ENCODE measurements around the gene BTAF1. TPM values are rescaled to one million over a fixed set of nuclear protein-coding genes. Genes with fewer than 3 reads are reported as not detected.

The BTAF1 gene
- total RNA-seq, 1 donor from 2014 or later = 26.7 TPM

GRCh38 chr10:92047215-92047614, 123.6 kb downstream of the BTAF1 start:
- DNase-seq (ENCODE audit: low spot score) = no peak
- H3K27ac Mint-ChIP-seq (ENCODE audit: unreplicated experiment) = no peak overlapping the region
- H3K4me1 Mint-ChIP-seq (ENCODE audit: low read depth) = no peaks in the 10 kb centered on the region

GRCh38 chr10:92052088-92052487, 128.5 kb downstream of the BTAF1 start:
- Mint-ChIP-seq H3K27me3 (ENCODE audit: low read depth) (no peaks in the 10 kb centered on the region), H3K36me3 (ENCODE audit: low read depth) (peaks cover 2% of the 10 kb centered on the region), H3K27ac (ENCODE audit: unreplicated experiment) (no peak overlapping the region), H3K4me3 (ENCODE audit: unreplicated experiment) (no peak overlapping the region), H3K9me3 (ENCODE audit: low read depth) (no peaks in the 10 kb centered on the region), H3K4me1 (ENCODE audit: low read depth) (no peaks in the 10 kb centered on the region)
- no peak for DNase-seq (ENCODE audit: low spot score)
- no peak for TF ChIP-seq CTCF (IDR thresholded peaks at IDR 0.05)

More at GRCh38 chr10:92047215-92047614, 123.6 kb downstream of the BTAF1 start:
- H3K4me3 Mint-ChIP-seq (ENCODE audit: unreplicated experiment) = no peak overlapping the region
- H3K9me3 Mint-ChIP-seq (ENCODE audit: low read depth) = no peaks in the 10 kb centered on the region
- H3K27me3 Mint-ChIP-seq (ENCODE audit: low read depth) = no peaks in the 10 kb centered on the region
- peaks cover 2% of the 10 kb centered on the region for H3K36me3 Mint-ChIP-seq (ENCODE audit: low read depth)
- TF ChIP-seq CTCF (IDR thresholded peaks at IDR 0.05) = no peak

- no peak overlapping the region for H3K27ac Mint-ChIP-seq (ENCODE audit: unreplicated experiment)
- H3K4me3 Mint-ChIP-seq (ENCODE audit: unreplicated experiment) = no peak overlapping the region
- no peak for TF ChIP-seq CTCF (IDR thresholded peaks at IDR 0.05)
- no peaks in the 10 kb centered on the region for H3K4me1 Mint-ChIP-seq (ENCODE audit: low read depth)
- no peaks in the 10 kb centered on the region for H3K9me3 Mint-ChIP-seq (ENCODE audit: low read depth)
- peaks cover 2% of the 10 kb centered on the region for H3K36me3 Mint-ChIP-seq (ENCODE audit: low read depth)
- DNase-seq (ENCODE audit: low spot score) = no peak
- no peaks in the 10 kb centered on the region for H3K27me3 Mint-ChIP-seq (ENCODE audit: low read depth)
These were observed 129.2 kb downstream of the BTAF1 start for GRCh38 chr10:92052741-92053140.

- DNase-seq (ENCODE audit: low spot score) = no peak
- H3K27ac Mint-ChIP-seq (ENCODE audit: unreplicated experiment) = no peak overlapping the region
- H3K4me1 Mint-ChIP-seq (ENCODE audit: low read depth) = no peaks in the 10 kb centered on the region
- H3K4me3 Mint-ChIP-seq (ENCODE audit: unreplicated experiment) = no peak overlapping the region
- H3K36me3 Mint-ChIP-seq (ENCODE audit: low read depth) = peaks cover 2% of the 10 kb centered on the region
- TF ChIP-seq CTCF (IDR thresholded peaks at IDR 0.05) = no peak
- no peaks in the 10 kb centered on the region for H3K27me3 Mint-ChIP-seq (ENCODE audit: low read depth)
- no peaks in the 10 kb centered on the region for H3K9me3 Mint-ChIP-seq (ENCODE audit: low read depth)
These were observed 131.2 kb downstream of the BTAF1 start for GRCh38 chr10:92054807-92055206.

- H3K36me3 Mint-ChIP-seq (ENCODE audit: low read depth) = peaks cover 1% of the 10 kb centered on the region
- H3K27ac Mint-ChIP-seq (ENCODE audit: unreplicated experiment) = no peak overlapping the region
- TF ChIP-seq CTCF (IDR thresholded peaks at IDR 0.05) = no peak
- H3K9me3 Mint-ChIP-seq (ENCODE audit: low read depth) = no peaks in the 10 kb centered on the region
- H3K4me3 Mint-ChIP-seq (ENCODE audit: unreplicated experiment) = no peak overlapping the region
- H3K27me3 Mint-ChIP-seq (ENCODE audit: low read depth) = no peaks in the 10 kb centered on the region
- H3K4me1 Mint-ChIP-seq (ENCODE audit: low read depth) = no peaks in the 10 kb centered on the region
- DNase-seq (ENCODE audit: low spot score) = no peak
These were observed 138.7 kb downstream of the BTAF1 start for GRCh38 chr10:92062273-92062672.
